AG09309 (cell line): Measurements from ENCODE around the gene IGSF9B.

Experiments used
- DNase-seq: peaks from one replicate; pipeline ENCODE4 v3.0.0-alpha.2; 2010; ENCODE audit warnings: low read depth
- H3K4me3 ChIP-seq: 2 replicates; pipeline ENCODE4 v1.5.1; 2011; ENCODE audit warnings: mild to moderate bottlenecking, low read depth, low read length, moderate library complexity; ENCODE audit not compliant: control insufficient read depth
- CTCF ChIP-seq: IDR thresholded peaks from 2 replicates; pipeline ENCODE4 v1.5.1; 2011; ENCODE audit warnings: mild to moderate bottlenecking, low read depth, low read length, inconsistent platforms; ENCODE audit not compliant: insufficient read depth, control insufficient read depth; ENCODE audit errors: missing control alignments

Gene IGSF9B

GRCh38 chr11:133918608-133919260 is 38.0 kb downstream of the IGSF9B start:
- no peak for DNase-seq
- no peak overlapping the region for H3K4me3 ChIP-seq
- no peak for TF ChIP-seq CTCF

DNA sequence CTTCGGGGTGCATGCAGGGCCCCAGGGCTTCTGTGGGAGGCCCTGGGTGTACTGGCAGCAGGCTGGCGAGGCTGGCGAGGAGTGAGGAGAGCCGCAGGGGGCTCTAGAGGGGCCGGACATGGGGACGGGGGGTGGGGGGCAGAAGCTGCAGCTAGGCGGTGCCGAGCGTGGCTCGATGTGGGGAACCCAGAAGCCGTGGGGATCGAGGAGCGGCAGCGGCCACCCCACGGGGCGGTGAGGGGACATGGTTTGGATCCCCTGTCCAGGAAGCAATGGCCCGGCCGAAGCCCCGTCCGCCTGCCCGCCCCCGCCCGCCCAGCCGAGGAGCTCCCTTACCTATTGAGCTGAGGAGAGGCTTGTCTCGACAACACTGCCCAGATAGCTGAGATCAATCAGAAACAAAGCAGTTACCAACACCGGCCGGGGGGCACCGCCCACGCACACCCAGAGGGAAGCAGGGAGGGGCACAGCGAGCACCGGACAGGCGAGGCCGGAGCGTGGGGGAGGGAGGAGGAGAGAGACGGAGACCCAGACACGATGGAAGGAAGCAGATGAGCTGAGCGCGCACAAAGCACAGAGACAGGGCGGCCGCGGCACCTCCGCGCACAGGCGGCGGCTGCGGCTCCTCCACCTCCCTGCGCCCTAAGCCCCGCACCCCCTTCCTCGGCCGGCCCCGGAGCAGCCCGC is 38.7 kb downstream of the IGSF9B start:
- no peak overlapping the region for H3K4me3 ChIP-seq
- TF ChIP-seq CTCF, result no peak
- DNase-seq, result no peak

DNA sequence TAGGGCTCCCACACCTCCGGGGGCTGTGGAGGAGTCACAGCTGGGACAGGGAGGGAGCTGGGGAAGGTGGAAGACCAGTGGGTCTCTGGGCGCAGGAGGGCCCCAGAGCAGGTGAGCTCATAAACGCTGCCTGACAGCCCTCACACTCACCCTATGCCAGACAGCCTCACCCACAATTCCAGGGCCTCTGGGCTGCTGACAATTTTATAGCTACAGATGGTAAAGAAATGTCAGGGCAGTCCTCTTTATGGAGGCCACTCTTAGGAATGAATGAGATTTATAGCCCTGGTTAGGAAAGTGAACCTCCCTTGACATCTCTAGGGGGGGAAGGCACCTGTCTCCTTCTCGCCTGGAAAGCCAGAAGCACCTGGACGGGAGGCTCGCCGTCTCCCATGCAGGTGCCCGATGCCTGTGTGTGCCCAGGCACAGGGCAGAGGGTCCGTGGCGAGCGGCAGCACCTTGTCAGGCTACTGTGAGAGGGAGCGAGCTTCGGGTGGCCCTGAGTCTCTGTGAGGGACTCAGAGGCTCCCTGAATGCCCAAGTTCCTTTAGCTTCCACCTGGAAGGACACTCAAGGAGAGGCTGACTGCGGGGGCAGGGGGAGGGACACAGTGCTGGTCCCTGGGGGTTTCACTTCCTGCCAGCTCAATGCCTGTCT is 39.9 kb downstream of the IGSF9B start:
- TF ChIP-seq CTCF, result no peak
- no peak for DNase-seq
- H3K4me3 ChIP-seq, result no peak overlapping the region

DNA sequence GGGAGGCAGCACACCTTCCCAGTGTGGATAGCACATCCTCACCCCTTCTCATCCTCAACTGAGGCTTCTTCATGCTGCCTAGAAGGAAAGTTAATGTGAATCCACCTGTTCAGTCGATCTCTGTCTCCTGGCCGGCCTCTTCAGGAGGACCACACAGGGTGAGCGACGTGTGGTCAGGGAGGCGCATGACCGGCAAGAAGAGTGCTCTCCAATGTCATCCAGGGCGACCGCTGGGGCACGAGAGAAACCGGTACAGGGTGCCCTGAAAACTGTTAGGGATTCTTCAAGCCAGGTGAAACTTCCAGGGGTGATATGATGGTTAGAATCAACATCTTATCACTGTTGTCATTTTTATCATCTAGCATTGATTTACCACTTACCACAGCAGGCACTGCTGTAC is 43.0 kb downstream of the IGSF9B start:
- no peak for TF ChIP-seq CTCF
- DNase-seq, result no peak
- H3K4me3 ChIP-seq, result no peak overlapping the region

DNA sequence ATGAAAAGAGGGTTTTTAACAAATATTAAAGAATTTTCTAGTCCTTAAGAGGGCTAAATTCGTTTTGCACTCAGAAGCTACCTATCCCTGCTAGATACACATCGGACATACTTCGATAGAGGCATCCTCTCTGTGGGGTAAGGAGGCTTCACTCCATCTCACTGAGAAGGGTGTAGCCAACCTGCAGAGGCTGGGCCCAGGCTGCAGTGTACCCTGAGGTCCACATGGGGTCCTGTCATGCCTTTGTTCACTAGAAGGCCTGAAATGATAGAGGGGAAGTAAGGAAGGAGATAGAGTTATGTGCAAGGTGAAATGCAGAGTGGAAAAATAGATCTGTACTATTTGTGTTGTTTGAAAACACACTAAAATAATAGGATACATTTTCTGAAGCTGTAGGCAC is 45.6 kb downstream of the IGSF9B start:
- H3K4me3 ChIP-seq, result no peak overlapping the region
- no peak for DNase-seq
- TF ChIP-seq CTCF, result peak; percentile 11

DNA sequence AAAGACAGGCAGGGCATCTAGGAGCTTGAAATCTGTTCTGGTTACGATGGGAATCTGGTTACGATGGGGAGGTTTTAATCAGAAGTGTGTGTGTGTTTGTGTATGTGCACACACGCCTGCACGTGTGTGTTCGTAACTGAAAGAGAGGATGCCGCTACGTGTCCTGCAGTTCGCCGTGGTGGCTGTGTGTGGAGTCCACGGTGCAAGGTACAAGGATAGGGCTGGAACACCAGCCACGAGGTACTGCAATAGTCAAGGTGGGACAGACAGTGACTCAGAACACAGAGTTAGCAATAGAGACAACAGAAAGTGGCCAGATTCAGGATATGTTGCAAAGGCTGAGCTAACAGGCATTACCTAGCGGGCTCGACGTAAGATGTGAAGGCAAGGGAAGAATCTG is 46.7 kb downstream of the IGSF9B start:
- TF ChIP-seq CTCF, result no peak
- no peak overlapping the region for H3K4me3 ChIP-seq
- DNase-seq, result no peak

DNA sequence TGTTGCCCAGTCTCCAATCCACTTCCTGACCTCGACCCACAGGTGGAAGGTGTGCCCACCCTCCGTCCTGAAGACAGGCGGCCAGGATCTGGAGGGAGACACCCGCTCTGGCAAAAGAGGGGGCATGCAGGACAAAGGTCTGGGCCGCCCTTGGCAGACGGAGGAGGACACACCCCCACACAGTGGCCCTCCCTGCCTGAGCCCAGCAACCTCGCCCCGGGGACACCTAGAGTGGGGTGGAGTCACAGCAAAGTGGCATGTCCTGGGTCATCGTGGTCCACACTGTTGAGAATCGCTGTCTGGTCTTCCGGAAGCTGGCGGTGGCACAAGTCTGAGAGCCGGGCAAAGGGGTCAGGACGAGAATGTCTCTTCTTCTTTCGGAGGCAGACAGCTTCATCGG is 47.9 kb downstream of the IGSF9B start:
- H3K4me3 ChIP-seq, result no peak overlapping the region
- DNase-seq, result no peak

More for the DNA sequence above, 47.9 kb downstream of the IGSF9B start:
- TF ChIP-seq CTCF, result no peak
